ENCODE data around the gene TMEM121B. TPM values are rescaled to one million over a fixed set of nuclear protein-coding genes. Genes with fewer than 3 reads are reported as not detected.

Gene TMEM121B
- polyA plus RNA-seq, 1 donor (not counting 4 experiments of a cell fraction or from before 2014, with no cell fraction given) = not detected

DNA sequence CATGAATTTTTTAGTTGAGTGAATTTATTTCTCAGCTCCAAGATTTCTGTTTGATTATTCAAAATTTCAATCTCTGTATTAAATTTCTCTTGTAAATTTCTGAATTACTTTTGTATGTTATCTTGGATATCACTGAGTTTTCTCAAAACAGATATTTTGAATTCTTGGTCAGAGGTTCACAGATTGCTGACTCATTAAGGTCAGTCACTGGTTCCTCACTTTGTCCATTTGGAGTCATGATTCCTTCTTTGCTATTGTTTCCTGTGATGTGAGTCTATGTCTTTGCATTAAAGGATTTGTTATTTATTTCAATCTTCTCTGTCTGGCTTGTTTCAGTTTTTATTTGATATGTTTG, 46.5 kb downstream of the TMEM121B start:
- Histone ChIP-seq H4K20me1 (ENCODE audit: control insufficient read depth, extremely low read depth, insufficient read depth, low read length) (no peaks in the 10 kb centered on the region), H3K4me1 (ENCODE audit: control insufficient read depth, extremely low read depth, insufficient read depth, low read length) (peaks cover 14% of the 10 kb centered on the region), H2AFZ (ENCODE audit: control insufficient read depth, low read length) (no peak overlapping the region), H3K4me2 (ENCODE audit: control insufficient read depth, extremely low read depth, insufficient read depth, low read depth, low read length) (no peak overlapping the region), H3K36me3 (ENCODE audit: control insufficient read depth in 2 of 2, extremely low read depth in 1 of 2, insufficient read depth in 2 of 2, low read length in 2 of 2) (no peaks in the 10 kb centered on the region), H3K9me3 (ENCODE audit: control insufficient read depth, low read depth, low read length) (no peaks in the 10 kb centered on the region), H3K4me3 (ENCODE audit: control insufficient read depth in 2 of 3, extremely low read depth in 1 of 3, insufficient read depth in 2 of 3, low read depth in 1 of 3, low read length in 3 of 3) (no peak overlapping the region), H3K9ac (ENCODE audit: control insufficient read depth, extremely low read depth, insufficient read depth, low read length) (no peak overlapping the region), H3K9me1 (ENCODE audit: control insufficient read depth, extremely low read depth, insufficient read depth, low read length) (no peaks in the 10 kb centered on the region), H3K27ac (ENCODE audit: control insufficient read depth, insufficient read depth, low read length) (no peak overlapping the region), H3K27me3 (ENCODE audit: control insufficient read depth, extremely low read depth, insufficient read depth, low read length) (no peaks in the 10 kb centered on the region), H3K79me2 (ENCODE audit: control insufficient read depth, insufficient read depth, low read length) (no peaks in the 10 kb centered on the region)
- FAIRE-seq (no peak), DNase-seq (ENCODE audit: low read depth, low spot score) (no peak)
- TF ChIP-seq, protein P1, sequence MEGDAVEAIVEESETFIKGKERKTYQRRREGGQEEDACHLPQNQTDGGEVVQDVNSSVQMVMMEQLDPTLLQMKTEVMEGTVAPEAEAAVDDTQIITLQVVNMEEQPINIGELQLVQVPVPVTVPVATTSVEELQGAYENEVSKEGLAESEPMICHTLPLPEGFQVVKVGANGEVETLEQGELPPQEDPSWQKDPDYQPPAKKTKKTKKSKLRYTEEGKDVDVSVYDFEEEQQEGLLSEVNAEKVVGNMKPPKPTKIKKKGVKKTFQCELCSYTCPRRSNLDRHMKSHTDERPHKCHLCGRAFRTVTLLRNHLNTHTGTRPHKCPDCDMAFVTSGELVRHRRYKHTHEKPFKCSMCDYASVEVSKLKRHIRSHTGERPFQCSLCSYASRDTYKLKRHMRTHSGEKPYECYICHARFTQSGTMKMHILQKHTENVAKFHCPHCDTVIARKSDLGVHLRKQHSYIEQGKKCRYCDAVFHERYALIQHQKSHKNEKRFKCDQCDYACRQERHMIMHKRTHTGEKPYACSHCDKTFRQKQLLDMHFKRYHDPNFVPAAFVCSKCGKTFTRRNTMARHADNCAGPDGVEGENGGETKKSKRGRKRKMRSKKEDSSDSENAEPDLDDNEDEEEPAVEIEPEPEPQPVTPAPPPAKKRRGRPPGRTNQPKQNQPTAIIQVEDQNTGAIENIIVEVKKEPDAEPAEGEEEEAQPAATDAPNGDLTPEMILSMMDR (optimal IDR thresholded peaks at IDR 0.05 in 1 of 3, IDR thresholded peaks at IDR 0.05 in 1 of 3, conservative IDR thresholded peaks at IDR 0.05 in 1 of 3; ENCODE audit: extremely low read depth in 1 of 3, insufficient read depth in 2 of 3, low read length in 3 of 3) = no peak
- TF ChIP-seq EZH2 (IDR thresholded peaks at IDR 0.05; ENCODE audit: low read length) = no peak
- dilution Hi-C loops (cut with MboI; ENCODE audit: extremely low pct_ligation_motif_present, low sequenced_read_pairs) = no loop called here

DNA sequence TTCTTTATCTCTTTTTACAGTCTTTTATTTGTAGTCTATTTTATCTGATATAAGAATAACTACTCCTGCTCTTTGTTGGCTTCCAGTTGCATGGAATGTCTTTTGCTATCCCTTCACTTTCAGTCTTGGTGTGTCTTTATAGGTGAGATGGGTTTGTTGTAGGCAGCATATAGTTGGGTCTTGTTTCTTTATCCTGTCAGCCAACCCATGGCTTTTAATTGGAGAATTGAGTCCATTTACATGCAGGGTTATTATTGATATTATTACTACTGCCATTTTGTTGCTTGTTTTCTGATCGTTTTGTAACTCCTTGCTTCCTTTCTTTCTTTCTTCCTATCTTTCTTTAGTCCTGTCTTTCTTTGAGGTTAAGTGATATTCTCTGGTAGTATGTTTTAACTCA, 48.3 kb downstream of the TMEM121B start:
- no peaks in the 10 kb centered on the region for H4K20me1 ChIP-seq (ENCODE audit: control insufficient read depth, extremely low read depth, insufficient read depth, low read length)
- no peak overlapping the region for H3K9ac ChIP-seq (ENCODE audit: control insufficient read depth, extremely low read depth, insufficient read depth, low read length)
- H2AFZ ChIP-seq (ENCODE audit: control insufficient read depth, low read length) = no peak overlapping the region
- H3K4me1 ChIP-seq (ENCODE audit: control insufficient read depth, extremely low read depth, insufficient read depth, low read length) = peaks cover 14% of the 10 kb centered on the region
- dilution Hi-C loops (cut with MboI; ENCODE audit: extremely low pct_ligation_motif_present, low sequenced_read_pairs) = no loop called here
- DNase-seq (ENCODE audit: low read depth, low spot score) = no peak
- H3K27me3 ChIP-seq (ENCODE audit: control insufficient read depth, extremely low read depth, insufficient read depth, low read length) = no peaks in the 10 kb centered on the region
- H3K36me3 ChIP-seq (ENCODE audit: control insufficient read depth in 2 of 2, extremely low read depth in 1 of 2, insufficient read depth in 2 of 2, low read length in 2 of 2) = no peaks in the 10 kb centered on the region
- no peak overlapping the region for H3K4me2 ChIP-seq (ENCODE audit: control insufficient read depth, extremely low read depth, insufficient read depth, low read depth, low read length)
- no peaks in the 10 kb centered on the region for H3K9me1 ChIP-seq (ENCODE audit: control insufficient read depth, extremely low read depth, insufficient read depth, low read length)
- TF ChIP-seq, protein P1 (optimal IDR thresholded peaks at IDR 0.05 in 1 of 3, IDR thresholded peaks at IDR 0.05 in 1 of 3, conservative IDR thresholded peaks at IDR 0.05 in 1 of 3; ENCODE audit: extremely low read depth in 1 of 3, insufficient read depth in 2 of 3, low read length in 3 of 3) = no peak
- no peak for TF ChIP-seq EZH2 (IDR thresholded peaks at IDR 0.05; ENCODE audit: low read length)
- H3K9me3 ChIP-seq (ENCODE audit: control insufficient read depth, low read depth, low read length) = no peaks in the 10 kb centered on the region
- H3K79me2 ChIP-seq (ENCODE audit: control insufficient read depth, insufficient read depth, low read length) = no peaks in the 10 kb centered on the region
- no peak overlapping the region for H3K27ac ChIP-seq (ENCODE audit: control insufficient read depth, insufficient read depth, low read length)
- H3K4me3 ChIP-seq (ENCODE audit: control insufficient read depth in 2 of 3, extremely low read depth in 1 of 3, insufficient read depth in 2 of 3, low read depth in 1 of 3, low read length in 3 of 3) = no peak overlapping the region
- FAIRE-seq = no peak

Other genes with a start within 250 kb of the TMEM121B start
- gene GAB4, start 113.1 kb downstream of the TMEM121B start, polyA plus RNA-seq = not detected in 3 replicates
- gene IL17RA, start 36.4 kb downstream of the TMEM121B start, polyA plus RNA-seq = 6.0 to 12.1 TPM (median 7.0 TPM) in 3 replicates
- 22.6 to 30.9 TPM (median 22.9 TPM) in 3 replicates for gene HDHD5, start 37.9 kb upstream of the TMEM121B start, polyA plus RNA-seq
- 0.01 TPM in 1 of 3 replicates, not detected in the others for gene ADA2, start 98.1 kb upstream of the TMEM121B start, polyA plus RNA-seq
- gene CECR2, start 248.1 kb upstream of the TMEM121B start, polyA plus RNA-seq = 0.03 TPM in 1 of 3 replicates, not detected in the others

Measured in keratinocyte (primary cell).